Measurements from ENCODE around the gene TFR2. TPM values are rescaled to one million over a fixed set of nuclear protein-coding genes. Genes with fewer than 3 reads are reported as not detected.
"Not testable (repeated sequence)": the region's sequence is repeated elsewhere in the genome, so short reads cannot be mapped to it uniquely, and the experiment has no call there.

The TFR2 gene
- polyA plus RNA-seq, 4 donors: 0.70 to 2.4 (median 1.1) TPM

GRCh38 chr7:100679129-100679926 lies 38.0 kb upstream of the TFR2 start:
- no peak for DNase-seq (ENCODE audit: low read depth in 4 of 4, low spot score in 2 of 4)

- no peak for DNase-seq (ENCODE audit: low read depth in 4 of 4, low spot score in 2 of 4)
Observed at GRCh38 chr7:100678291-100678984, 37.1 kb upstream of the TFR2 start.

GRCh38 chr7:100677308-100678267 lies 36.2 kb upstream of the TFR2 start:
- DNase-seq (ENCODE audit: low read depth in 4 of 4, low spot score in 2 of 4): no peak

GRCh38 chr7:100676501-100677306 lies 35.4 kb upstream of the TFR2 start:
- no peak for DNase-seq (ENCODE audit: low read depth in 4 of 4, low spot score in 2 of 4)

GRCh38 chr7:100675581-100676350 lies 34.4 kb upstream of the TFR2 start:
- DNase-seq (ENCODE audit: low read depth in 4 of 4, low spot score in 2 of 4): peak in 1 of 4 donors; percentile 29

GRCh38 chr7:100675105-100675451 lies 33.7 kb upstream of the TFR2 start:
- no peak for DNase-seq (ENCODE audit: low read depth in 4 of 4, low spot score in 2 of 4)

- no peak for DNase-seq (ENCODE audit: low read depth in 4 of 4, low spot score in 2 of 4)
Observed at GRCh38 chr7:100674411-100675104, 33.2 kb upstream of the TFR2 start.

GRCh38 chr7:100673942-100674410 lies 32.6 kb upstream of the TFR2 start:
- no peak for DNase-seq (ENCODE audit: low read depth in 4 of 4, low spot score in 2 of 4)

GRCh38 chr7:100673302-100673941 lies 32.1 kb upstream of the TFR2 start, which contains the start of gene GNB2:
TSS of gene GNB2 (plus strand) at chr7:100673740. CDS start at chr7:100676266, 2,526 bp downstream.
- peak; percentile 97 to 99 (median 99) for DNase-seq (ENCODE audit: low read depth in 4 of 4, low spot score in 2 of 4)

GRCh38 chr7:100671353-100672327 lies 30.3 kb upstream of the TFR2 start:
- no peak for DNase-seq (ENCODE audit: low read depth in 4 of 4, low spot score in 2 of 4)

GRCh38 chr7:100670074-100670473 lies 28.7 kb upstream of the TFR2 start:
- DNase-seq (ENCODE audit: low read depth in 4 of 4, low spot score in 2 of 4): no peak

GRCh38 chr7:100669106-100669505 lies 27.8 kb upstream of the TFR2 start:
- DNase-seq (ENCODE audit: low read depth in 4 of 4, low spot score in 2 of 4): not testable (repeated sequence)

GRCh38 chr7:100668069-100668449 lies 26.7 kb upstream of the TFR2 start:
- DNase-seq (ENCODE audit: low read depth in 4 of 4, low spot score in 2 of 4): no peak

- DNase-seq (ENCODE audit: low read depth in 4 of 4, low spot score in 2 of 4): no peak
Observed at GRCh38 chr7:100667331-100668068, 26.1 kb upstream of the TFR2 start.

GRCh38 chr7:100665168-100665726 lies 23.9 kb upstream of the TFR2 start:
- no peak for DNase-seq (ENCODE audit: low read depth in 4 of 4, low spot score in 2 of 4)

Measured in left renal cortex interstitium (tissue), 4 donors.